Measurements from ENCODE around the gene TMEM170A.
"Not testable (repeated sequence)": the region's sequence is repeated elsewhere in the genome, so short reads cannot be mapped to it uniquely, and the experiment has no call there.

The TMEM170A gene

GRCh38 chr16:75455677-75456076 lies 8.8 kb downstream of the TMEM170A start:
- no peak for DNase-seq (ENCODE audit: low spot score)

- DNase-seq (ENCODE audit: low spot score) = no peak
These were observed 11.9 kb downstream of the TMEM170A start for GRCh38 chr16:75452464-75453190.

- DNase-seq (ENCODE audit: low spot score) = no peak
These were observed 18.1 kb downstream of the TMEM170A start for GRCh38 chr16:75446416-75446815.

GRCh38 chr16:75445298-75445697 lies 19.2 kb downstream of the TMEM170A start:
- DNase-seq (ENCODE audit: low spot score) = peak; percentile 4

GRCh38 chr16:75443298-75443697 lies 21.2 kb downstream of the TMEM170A start:
- no peak for DNase-seq (ENCODE audit: low spot score)

- no peak for DNase-seq (ENCODE audit: low spot score)
These were observed 30.6 kb downstream of the TMEM170A start for GRCh38 chr16:75433732-75434413.

GRCh38 chr16:75432828-75433731 lies 31.4 kb downstream of the TMEM170A start, which contains the start of gene CFDP1:
Gene CFDP1 (minus strand): TSS chr16:75433503. CDS start chr16:75433352, 151 bp downstream.
- DNase-seq (ENCODE audit: low spot score) = peak; percentile 97

- DNase-seq (ENCODE audit: low spot score) = no peak
These were observed 34.7 kb downstream of the TMEM170A start for GRCh38 chr16:75429621-75430403.

- not testable (repeated sequence) for DNase-seq (ENCODE audit: low spot score)
These were observed 38.0 kb downstream of the TMEM170A start for GRCh38 chr16:75426524-75426923.

GRCh38 chr16:75424105-75424762 lies 40.3 kb downstream of the TMEM170A start:
- DNase-seq (ENCODE audit: low spot score) = not testable (repeated sequence)

GRCh38 chr16:75423723-75424104 lies 40.8 kb downstream of the TMEM170A start:
- no peak for DNase-seq (ENCODE audit: low spot score)

GRCh38 chr16:75421820-75422126 lies 42.7 kb downstream of the TMEM170A start:
- DNase-seq (ENCODE audit: low spot score) = no peak

GRCh38 chr16:75420987-75421819 lies 43.3 kb downstream of the TMEM170A start:
- DNase-seq (ENCODE audit: low spot score) = peak; percentile 83

- no peak for DNase-seq (ENCODE audit: low spot score)
These were observed 47.5 kb downstream of the TMEM170A start for GRCh38 chr16:75416904-75417565.

- no peak for DNase-seq (ENCODE audit: low spot score)
These were observed 49.2 kb downstream of the TMEM170A start for GRCh38 chr16:75415169-75415905.

- DNase-seq (ENCODE audit: low spot score) = no peak
These were observed 50.5 kb downstream of the TMEM170A start for GRCh38 chr16:75413951-75414350.

GRCh38 chr16:75406943-75407342 lies 57.5 kb downstream of the TMEM170A start:
- no peak for DNase-seq (ENCODE audit: low spot score)

- DNase-seq (ENCODE audit: low spot score) = no peak
These were observed 61.5 kb downstream of the TMEM170A start for GRCh38 chr16:75402821-75403475.

Measured in ecto neural progenitor cell (in vitro differentiated cells).